GM19099 (cell line): ENCODE measurements around the gene GPR137.
A peak's percentile ranks its signal among the peaks of the same experiment; 100 is the strongest.

Experiments used
- POLR2A ChIP-seq: IDR thresholded peaks from 3 replicates; pipeline ENCODE4 v1.6.1; 2011; ENCODE audit warnings: low read depth; ENCODE audit not compliant: insufficient read length; ENCODE audit errors: extremely low read depth

GPR137 gene

GRCh38 chr11:64296236-64296635 is 10.6 kb downstream of the GPR137 start:
- no peak for TF ChIP-seq POLR2A

DNA sequence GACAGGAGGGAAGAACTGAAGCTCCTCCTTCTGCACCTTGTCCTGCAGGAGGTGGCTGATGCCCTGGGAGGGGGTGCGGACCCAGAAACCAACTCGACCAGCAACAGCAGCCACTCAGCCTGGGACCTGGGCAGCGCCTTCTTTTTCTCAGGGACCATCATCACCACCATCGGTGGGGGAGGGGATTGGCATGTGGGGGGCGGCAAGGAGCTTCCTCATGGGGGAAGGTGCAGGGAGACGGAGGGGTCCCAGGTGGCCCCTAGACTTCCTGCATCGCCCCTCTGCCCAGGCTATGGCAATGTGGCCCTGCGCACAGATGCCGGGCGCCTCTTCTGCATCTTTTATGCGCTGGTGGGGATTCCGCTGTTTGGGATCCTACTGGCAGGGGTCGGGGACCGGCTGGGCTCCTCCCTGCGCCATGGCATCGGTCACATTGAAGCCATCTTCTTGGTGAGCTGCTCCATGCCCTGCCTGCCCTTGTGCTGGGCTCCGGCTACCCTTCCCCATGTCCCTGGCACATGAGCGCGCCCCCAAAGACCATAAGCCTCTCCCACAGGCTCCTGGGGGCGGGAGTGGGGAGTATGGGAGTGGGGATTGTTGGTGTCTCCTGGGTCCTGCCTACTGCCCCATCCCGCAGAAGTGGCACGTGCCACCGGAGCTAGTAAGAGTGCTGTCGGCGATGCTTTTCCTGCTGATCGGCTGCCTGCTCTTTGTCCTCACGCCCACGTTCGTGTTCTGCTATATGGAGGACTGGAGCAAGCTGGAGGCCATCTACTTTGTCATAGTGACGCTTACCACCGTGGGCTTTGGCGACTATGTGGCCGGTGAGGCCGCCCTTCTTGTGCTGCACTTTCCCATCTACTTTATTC is 11.4 kb downstream of the GPR137 start:
- no peak for TF ChIP-seq POLR2A

- TF ChIP-seq POLR2A: no peak
Measured at GRCh38 chr11:64297699-64298358, 12.2 kb downstream of the GPR137 start.

DNA sequence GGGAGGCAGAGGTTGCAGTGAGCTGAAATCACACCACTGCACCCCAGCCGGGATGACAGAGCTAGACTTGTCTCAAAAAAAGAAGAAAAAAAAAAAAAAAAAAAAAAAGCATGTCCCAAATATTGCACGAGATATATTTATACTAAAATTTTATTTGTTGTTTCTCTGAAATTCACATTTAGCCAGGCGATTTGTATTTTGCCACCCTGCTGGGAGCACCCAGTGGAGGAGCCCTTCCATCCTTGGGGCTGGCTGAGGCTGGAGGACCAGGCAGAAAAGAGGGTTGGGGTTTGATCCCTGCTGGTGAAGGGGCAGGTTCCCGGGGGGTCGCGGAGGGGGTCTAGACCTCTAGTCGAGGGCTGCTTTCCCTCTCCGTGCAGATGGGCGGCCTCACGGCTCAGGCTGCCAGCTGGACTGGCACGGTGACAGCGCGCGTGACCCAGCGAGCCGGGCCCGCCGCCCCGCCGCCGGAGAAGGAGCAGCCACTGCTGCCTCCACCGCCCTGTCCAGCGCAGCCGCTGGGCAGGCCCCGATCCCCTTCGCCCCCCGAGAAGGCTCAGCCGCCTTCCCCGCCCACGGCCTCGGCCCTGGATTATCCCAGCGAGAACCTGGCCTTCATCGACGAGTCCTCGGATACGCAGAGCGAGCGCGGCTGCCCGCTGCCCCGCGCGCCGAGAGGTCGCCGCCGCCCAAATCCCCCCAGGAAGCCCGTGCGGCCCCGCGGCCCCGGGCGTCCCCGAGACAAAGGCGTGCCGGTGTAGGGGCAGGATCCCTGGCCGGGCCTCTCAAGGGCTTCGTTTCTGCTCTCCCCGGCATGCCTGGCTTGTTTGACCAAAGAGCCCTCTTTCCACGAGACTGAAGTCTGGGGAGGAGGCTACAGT is 13.6 kb downstream of the GPR137 start:
- TF ChIP-seq POLR2A: no peak

DNA sequence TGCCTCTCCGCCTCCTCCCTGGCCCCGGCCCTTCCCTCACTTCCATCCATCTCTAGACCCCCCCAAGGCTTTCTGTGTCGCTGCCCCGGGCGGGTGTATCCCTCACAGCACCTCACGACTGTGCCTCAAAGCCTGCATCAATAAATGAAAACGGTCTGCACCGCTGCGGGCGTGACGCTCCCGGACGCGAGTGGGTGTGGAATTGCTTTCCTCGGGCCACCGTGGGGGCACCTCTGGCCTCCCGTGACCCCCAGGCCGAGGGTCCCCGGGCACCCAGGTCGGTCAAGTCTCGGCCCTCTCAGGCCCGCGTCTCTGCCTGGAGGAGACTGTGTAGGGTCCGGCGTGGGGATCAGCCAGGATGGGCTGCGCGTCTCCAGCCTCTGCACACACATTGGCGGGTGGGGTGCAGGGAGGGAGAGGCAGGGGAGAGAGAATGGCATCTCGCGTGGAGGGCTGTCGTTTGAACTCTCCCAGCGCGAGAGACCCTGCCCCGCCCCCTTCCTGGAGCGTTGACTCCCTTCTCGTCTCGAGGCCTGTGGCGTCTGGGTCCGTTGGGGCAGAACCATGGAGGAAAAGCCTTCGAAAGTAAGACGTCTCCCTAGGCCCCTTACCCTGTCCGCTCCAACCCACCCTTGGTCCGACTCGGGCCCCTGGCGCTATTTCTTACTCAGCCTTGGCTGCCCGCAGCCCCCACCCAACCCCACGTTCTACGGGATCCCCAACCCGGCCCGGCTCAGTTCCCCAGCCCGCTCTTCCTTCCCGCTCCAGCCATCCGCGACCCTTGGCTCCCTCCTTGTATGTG is 14.4 kb downstream of the GPR137 start, which contains the start of gene CATSPERZ:
TSS of gene CATSPERZ (plus strand) at position 512 of the 802 bp plus-strand sequence. CDS start at position 565, 53 bp downstream.
- TF ChIP-seq POLR2A: no peak

DNA sequence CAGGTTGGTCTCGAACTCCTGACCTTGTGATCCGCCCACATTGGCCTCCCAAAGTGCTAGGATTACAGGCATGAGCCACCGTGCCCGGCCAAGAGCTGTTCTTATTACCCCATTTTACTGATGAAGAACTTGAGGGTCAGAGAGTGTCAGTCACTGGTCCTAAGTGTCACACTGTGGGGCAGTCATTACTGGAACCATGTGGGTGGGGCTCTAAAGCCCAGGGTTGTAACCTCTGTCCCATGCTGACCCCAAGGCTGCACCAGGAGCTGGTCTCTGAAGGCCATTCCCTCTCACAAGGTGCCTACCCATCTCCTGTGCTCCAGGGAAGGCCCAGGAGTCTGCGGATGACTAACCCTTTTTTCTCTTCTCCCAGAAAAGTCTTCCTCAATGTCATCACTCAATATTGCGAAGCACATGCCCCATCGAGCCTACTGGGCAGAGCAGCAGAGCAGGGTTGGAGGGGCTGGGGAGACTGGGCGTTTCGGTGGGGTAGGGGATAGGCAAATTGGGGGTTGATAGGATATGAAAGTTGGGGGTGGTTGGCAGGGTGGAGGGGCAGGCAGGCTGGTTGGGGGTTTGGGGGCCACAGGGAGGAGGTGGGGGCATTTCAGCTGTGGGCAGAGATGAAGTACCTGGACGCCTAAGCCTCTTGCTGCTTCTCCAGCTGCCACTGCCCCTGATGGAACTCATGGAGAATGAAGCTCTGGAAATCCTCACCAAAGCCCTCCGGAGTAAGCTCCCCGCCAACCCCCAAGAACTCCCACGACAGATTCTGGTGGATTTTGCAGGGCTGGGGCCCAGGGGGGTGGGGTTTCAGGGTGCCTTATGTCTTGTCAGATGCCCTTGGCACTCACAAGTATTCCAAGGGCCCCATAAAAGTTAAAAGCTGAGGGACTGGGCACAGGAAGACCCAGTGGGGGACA is 17.7 kb downstream of the GPR137 start:
- TF ChIP-seq POLR2A: no peak

- TF ChIP-seq POLR2A: no peak
Measured at GRCh38 chr11:64304032-64304315, 18.3 kb downstream of the GPR137 start.

GRCh38 chr11:64304316-64305072 is 18.8 kb downstream of the GPR137 start:
- TF ChIP-seq POLR2A: peak; percentile 77

- peak; percentile 73 for TF ChIP-seq POLR2A
Measured at GRCh38 chr11:64305075-64305690, 19.5 kb downstream of the GPR137 start, which contains the start of gene ESRRA. Gene ESRRA (plus strand): TSS chr11:64305524. CDS start chr11:64307180, 1,656 bp downstream.

DNA sequence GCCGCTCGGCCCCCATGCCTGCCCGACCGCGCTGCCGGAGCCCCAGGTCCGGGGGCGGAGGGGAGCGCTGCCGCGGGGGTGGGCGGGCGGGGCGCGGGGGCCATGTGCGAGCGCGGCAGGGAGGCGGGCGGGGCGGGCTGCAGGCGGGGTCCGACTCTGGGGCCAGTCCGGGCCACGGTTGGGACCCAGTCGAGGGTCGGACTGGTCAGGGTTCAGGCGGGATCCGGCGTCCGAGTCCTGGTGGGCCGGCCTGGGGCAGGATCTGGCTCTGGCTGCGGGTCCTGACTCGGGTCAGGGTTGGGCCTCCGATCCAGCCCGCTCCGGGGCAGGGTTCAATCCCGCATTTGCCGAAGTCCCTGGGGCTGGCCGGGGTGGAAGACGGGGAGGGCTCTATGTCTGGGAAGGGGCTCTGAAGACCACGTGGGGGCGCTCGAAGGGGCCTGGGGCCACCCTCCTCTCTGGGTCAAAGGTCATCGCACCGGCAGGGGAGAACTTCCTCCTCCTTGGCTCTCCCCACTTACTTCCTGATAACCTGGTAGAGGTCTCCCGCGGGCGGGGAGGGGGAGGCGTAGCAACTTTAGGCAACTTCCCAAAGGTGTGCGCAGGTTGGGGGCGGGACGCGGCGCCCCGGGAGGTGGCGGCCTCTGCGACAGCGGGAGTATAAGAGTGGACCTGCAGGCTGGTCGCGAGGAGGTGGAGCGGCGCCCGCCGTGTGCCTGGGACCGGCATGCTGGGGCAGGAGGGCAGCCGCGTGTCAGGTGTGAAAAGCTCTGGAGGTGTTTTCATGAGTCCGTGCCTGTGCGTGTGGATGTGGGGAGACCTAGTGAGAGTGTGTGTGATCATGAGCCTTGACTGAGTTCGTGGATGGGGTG is 20.3 kb downstream of the GPR137 start:
- TF ChIP-seq POLR2A: peak; percentile 54

- TF ChIP-seq POLR2A: no peak
Measured at GRCh38 chr11:64306563-64306875, 20.9 kb downstream of the GPR137 start.
